GM06990 (cell line): ENCODE data around the gene MROH7.

Experiments
- DNase-seq: peaks from one replicate; pipeline ENCODE4 v3.0.0-alpha.2; 2011; ENCODE audit not compliant: insufficient read length; ENCODE audit errors: extremely low read depth
- H3K27me3 ChIP-seq: replicated peaks from 2 replicates; pipeline ENCODE4 v1.6.0; 2011; ENCODE audit warnings: low read length; ENCODE audit not compliant: control insufficient read depth, insufficient read depth
- H3K36me3 ChIP-seq: 2 replicates; pipeline ENCODE4 v1.5.1; 2011; ENCODE audit warnings: low read length; ENCODE audit not compliant: control insufficient read depth, insufficient read depth
- H3K4me3 ChIP-seq: replicated peaks from 2 replicates; pipeline ENCODE4 v1.5.1; 2011; ENCODE audit warnings: low read depth, mild to moderate bottlenecking, control low read depth, low read length
- TF ChIP-seq, protein P1 (sequence below): IDR thresholded peaks from 2 replicates; pipeline ENCODE4 v1.5.1; 2011; ENCODE audit warnings: low read length, control low read depth, mild to moderate bottlenecking, inconsistent platforms; ENCODE audit not compliant: insufficient read depth, poor library complexity, severe bottlenecking

Gene MROH7

DNA sequence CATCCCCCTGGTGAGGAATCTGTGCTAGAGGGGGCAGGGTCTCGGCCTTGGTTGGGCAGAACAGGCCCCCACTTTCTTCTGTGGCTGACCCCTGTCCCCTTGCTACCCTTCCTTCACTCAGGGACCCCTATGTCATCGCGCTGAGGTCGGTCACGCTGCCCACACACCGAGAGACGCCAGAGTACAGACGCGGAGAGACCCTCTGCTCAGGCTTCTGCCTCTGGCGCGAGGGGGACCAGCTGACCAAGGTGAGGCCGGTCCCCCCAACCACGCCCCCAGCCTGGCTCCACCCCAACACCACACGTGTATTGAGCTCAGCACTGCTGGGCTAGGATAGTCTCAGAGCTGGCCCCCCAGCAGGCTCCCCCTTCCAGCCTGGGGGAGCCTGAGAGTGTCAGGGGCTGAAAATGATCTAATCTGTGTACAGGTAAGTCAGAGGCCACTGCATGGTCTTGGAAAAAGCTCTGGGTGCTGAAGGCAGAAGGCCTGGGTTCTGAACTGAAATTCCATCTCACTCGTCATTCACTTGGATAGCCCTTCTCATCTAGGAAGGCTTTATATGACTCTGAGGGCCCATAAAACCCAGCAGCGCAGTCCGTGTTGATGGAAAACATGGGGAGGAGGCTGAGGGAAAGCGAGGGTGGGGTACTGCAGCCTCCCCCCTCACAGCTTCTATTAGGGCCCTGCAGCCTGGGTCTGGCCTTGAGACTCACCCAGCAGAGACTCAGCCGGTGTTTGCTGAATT lies 33.6 kb upstream of the MROH7 start:
- TF ChIP-seq, protein P1, sequence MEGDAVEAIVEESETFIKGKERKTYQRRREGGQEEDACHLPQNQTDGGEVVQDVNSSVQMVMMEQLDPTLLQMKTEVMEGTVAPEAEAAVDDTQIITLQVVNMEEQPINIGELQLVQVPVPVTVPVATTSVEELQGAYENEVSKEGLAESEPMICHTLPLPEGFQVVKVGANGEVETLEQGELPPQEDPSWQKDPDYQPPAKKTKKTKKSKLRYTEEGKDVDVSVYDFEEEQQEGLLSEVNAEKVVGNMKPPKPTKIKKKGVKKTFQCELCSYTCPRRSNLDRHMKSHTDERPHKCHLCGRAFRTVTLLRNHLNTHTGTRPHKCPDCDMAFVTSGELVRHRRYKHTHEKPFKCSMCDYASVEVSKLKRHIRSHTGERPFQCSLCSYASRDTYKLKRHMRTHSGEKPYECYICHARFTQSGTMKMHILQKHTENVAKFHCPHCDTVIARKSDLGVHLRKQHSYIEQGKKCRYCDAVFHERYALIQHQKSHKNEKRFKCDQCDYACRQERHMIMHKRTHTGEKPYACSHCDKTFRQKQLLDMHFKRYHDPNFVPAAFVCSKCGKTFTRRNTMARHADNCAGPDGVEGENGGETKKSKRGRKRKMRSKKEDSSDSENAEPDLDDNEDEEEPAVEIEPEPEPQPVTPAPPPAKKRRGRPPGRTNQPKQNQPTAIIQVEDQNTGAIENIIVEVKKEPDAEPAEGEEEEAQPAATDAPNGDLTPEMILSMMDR: no peak
- H3K27me3 ChIP-seq: no peaks in the 10 kb centered on the region; the same call in 1 of the 2 replicates
- no peak for DNase-seq
- H3K4me3 ChIP-seq: no peak overlapping the region
- H3K36me3 ChIP-seq: no peaks in the 10 kb centered on the region

DNA sequence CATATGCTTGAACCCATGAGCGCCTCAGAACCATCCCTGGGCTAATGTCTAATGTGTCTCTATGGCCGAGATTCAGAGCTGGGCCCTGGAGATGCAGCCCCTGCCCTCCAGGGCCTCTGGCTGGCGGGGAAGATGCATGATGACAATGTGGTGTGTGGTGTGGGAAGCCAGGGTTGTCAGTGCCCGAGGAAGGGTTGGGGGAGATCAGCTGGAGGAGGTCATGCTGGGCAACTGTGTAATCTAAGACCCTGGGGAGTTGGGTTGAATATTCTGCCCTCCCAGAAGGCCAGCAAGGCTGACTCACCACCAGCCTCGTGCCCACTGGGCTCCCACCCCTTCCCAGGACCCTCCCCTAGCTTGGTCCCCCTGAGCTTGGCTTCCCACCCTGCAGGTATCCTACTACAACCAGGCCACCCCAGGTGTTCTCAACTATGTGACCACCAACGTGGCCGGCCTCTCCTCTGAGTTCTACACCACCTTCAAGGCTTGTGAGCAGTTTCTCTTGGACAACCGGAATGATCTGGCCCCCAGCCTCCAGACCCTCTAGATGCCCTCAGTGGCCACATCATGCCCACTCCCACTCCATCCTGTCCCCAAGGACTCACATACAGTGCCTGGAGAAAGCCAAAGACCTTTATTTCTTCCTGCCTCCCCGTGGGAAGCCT lies 32.9 kb upstream of the MROH7 start:
- no peak for DNase-seq
- H3K36me3 ChIP-seq: no peaks in the 10 kb centered on the region
- no peak overlapping the region for H3K4me3 ChIP-seq
- TF ChIP-seq, protein P1: no peak
- no peaks in the 10 kb centered on the region; the same call in 1 of the 2 replicates for H3K27me3 ChIP-seq

DNA sequence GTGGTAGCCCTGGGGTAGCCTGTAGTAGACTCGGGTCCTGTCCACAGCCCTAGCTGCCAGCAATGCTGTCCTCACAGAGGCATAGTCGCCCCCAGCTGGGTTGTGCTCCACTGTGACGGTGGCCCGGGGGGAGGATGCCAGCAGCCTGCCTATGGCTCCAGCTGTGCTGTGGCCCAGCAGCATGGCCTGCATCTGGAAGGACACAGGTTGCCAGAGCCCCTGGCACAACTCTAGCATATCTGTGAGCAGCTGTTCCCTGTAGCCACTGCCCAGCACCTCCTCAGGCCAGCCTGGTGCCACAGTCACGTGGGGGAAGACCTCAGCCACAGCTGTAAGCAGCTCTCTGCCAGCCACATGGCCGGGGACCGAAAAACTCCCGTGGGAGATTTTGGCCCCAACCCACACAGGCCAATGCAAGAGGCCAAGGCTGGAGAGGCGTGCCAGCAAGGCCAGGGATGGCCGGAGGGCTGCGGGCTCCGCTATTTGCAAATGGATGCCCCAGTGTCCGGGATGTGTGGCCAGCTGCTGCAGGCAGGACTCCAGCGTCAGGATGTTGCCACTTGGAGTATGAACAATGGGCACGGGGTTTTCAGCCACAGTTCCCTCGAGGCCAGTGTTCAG lies 32.2 kb upstream of the MROH7 start:
- no peaks in the 10 kb centered on the region for H3K36me3 ChIP-seq
- no peak overlapping the region for H3K4me3 ChIP-seq
- no peaks in the 10 kb centered on the region; the same call in 1 of the 2 replicates for H3K27me3 ChIP-seq
- TF ChIP-seq, protein P1: no peak
- DNase-seq: no peak

DNA sequence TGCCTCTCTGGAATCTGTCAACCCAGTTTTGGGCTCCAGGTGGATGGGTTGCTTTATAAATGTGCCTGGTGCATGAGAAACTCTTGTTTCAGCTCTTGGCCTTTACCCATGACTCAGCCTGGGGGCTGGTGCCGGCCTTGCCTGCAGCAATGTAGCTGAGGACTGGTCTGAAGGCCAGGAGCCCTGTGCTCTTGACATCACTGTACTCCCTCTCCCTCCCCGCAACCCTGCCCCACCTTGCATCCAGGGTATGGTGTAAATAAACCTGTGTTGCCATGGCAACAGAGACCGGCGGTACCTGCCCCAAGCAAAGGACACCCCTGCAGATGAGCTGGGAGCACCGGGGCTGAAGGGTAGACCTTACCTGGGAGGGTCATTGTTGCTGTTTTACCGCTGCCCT lies 31.5 kb upstream of the MROH7 start:
- TF ChIP-seq, protein P1: no peak
- no peaks in the 10 kb centered on the region for H3K36me3 ChIP-seq
- no peak for DNase-seq
- H3K27me3 ChIP-seq: no peaks in the 10 kb centered on the region; the same call in 1 of the 2 replicates
- H3K4me3 ChIP-seq: no peak overlapping the region

DNA sequence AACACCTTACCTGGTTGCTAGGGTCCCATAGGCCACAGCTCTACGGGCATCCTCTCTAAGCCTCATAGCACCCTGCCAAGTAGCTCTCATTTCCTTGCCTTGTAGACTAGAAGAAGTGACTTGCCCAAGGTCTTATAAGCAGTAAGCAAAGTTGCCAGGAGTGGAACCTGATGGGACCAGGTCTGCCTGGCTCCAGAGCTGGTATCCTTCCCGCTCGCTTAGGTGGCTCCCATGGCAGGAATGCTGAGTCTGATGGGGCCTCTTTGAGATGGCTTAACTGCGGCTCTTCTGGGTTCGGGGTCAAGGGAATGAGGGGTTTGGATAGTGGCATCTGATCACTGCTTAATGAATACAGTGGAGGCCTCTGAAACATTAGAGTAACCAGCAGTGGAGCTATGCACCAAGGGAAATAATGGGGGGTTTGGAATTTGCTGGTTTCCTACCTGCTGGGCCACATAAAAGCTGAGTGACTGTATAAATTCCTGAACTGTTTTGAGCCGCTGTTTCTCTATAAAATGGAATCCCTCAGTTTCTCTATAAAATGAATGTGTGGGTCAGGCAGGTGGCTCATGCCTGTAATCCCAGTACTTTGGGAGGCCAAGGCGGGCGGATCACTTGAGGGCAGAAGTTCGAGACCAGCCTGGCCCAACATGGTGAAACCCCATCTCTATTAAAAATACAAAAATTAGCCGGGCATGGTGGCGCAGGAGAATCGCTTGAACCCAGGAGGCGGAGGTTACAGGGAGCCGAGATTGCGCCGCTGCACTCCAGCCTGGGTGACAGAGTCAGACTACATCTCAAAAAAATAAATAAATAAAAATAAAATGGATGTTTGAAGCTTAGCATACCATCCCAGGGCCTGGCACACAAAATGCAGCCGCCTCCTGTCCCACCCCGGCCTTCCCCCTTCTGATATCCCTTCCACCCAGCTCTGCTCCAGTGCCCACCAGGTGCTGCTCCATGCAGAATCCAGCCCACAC lies 30.7 kb upstream of the MROH7 start:
- Histone ChIP-seq H3K27me3 (no peaks in the 10 kb centered on the region; the same call in 1 of the 2 replicates), H3K36me3 (no peaks in the 10 kb centered on the region), H3K4me3 (no peak overlapping the region)
- TF ChIP-seq, protein P1: no peak
- DNase-seq: no peak
